Stomach smooth muscle (tissue), 2 donors: Measurements from ENCODE around the gene VPS37D.
"Not testable (repeated sequence)": the region's sequence is repeated elsewhere in the genome, so short reads cannot be mapped to it uniquely, and the experiment has no call there.

Experiments used
- H3K27ac ChIP-seq: one replicate; pipeline ENCODE4 v1.7.0; 2013; ENCODE audit warnings: mild to moderate bottlenecking, low read length, inconsistent platforms
- H3K27me3 ChIP-seq, 2 donors: one replicate each; pipeline ENCODE4 v1.7.0; 2013; ENCODE audit warnings: low read length in 2 of 2; ENCODE audit not compliant: insufficient read depth in 2 of 2, control insufficient read depth in 1 of 2
- H3K36me3 ChIP-seq, 2 donors: one replicate each; pipeline ENCODE4 v1.7.0; 2013; ENCODE audit warnings: low read length in 2 of 2; ENCODE audit not compliant: control insufficient read depth in 2 of 2, insufficient read depth in 2 of 2
- H3K4me1 ChIP-seq: one replicate; pipeline ENCODE4 v1.7.0; 2013; ENCODE audit warnings: low read length; ENCODE audit not compliant: control insufficient read depth, insufficient read depth
- H3K4me3 ChIP-seq, 2 donors: one replicate each; pipeline ENCODE4 v1.7.0; 2013; ENCODE audit warnings: low read length in 2 of 2
- H3K9ac ChIP-seq, 2 donors: one replicate each; pipeline ENCODE4 v1.7.0; 2013; ENCODE audit warnings: low read length in 2 of 2, mild to moderate bottlenecking in 1 of 2
- H3K9me3 ChIP-seq, 2 donors: one replicate each; pipeline ENCODE4 v1.7.0; 2013; ENCODE audit warnings: low read length in 2 of 2; ENCODE audit not compliant: control insufficient read depth in 2 of 2
- donor health status: healthy.
- donor health status: Pancreatic carcinoma.

VPS37D gene

GRCh38 chr7:73706126-73707044 is 38.8 kb downstream of the VPS37D start:
- Histone ChIP-seq H3K27me3 (no peaks in the 10 kb centered on the region), H3K4me3 (no peak overlapping the region), H3K27ac (no peak overlapping the region), H3K9me3 (no peaks in the 10 kb centered on the region), H3K9ac (no peak overlapping the region), H3K36me3 (peaks cover 5 to 9% of the 10 kb centered on the region in 2 donors), H3K4me1 (peaks cover 18% of the 10 kb centered on the region)

- Histone ChIP-seq H3K27ac (no peak overlapping the region), H3K4me1 (peaks cover 18% of the 10 kb centered on the region), H3K27me3 (no peaks in the 10 kb centered on the region), H3K9me3 (no peaks in the 10 kb centered on the region), H3K9ac (no peak overlapping the region), H3K36me3 (peaks cover 2 to 9% of the 10 kb centered on the region in 2 donors), H3K4me3 (no peak overlapping the region)
Observed at GRCh38 chr7:73707045-73707631, 39.5 kb downstream of the VPS37D start.

- Histone ChIP-seq H3K9ac (no peak overlapping the region), H3K27ac (no peak overlapping the region), H3K4me1 (peaks cover 13% of the 10 kb centered on the region), H3K4me3 (no peak overlapping the region), H3K27me3 (no peaks in the 10 kb centered on the region), H3K36me3 (peaks cover 0 to 6% of the 10 kb centered on the region in 2 donors), H3K9me3 (no peaks in the 10 kb centered on the region)
Observed at GRCh38 chr7:73708961-73709549, 41.4 kb downstream of the VPS37D start.

- Histone ChIP-seq H3K9me3 (no peaks in the 10 kb centered on the region), H3K27ac (no peak overlapping the region), H3K4me1 (peaks cover 24% of the 10 kb centered on the region), H3K4me3 (no peak overlapping the region), H3K36me3 (peaks cover 2 to 5% of the 10 kb centered on the region in 2 donors), H3K9ac (no peak overlapping the region), H3K27me3 (no peaks in the 10 kb centered on the region)
Observed at GRCh38 chr7:73712773-73713172, 45.1 kb downstream of the VPS37D start.

GRCh38 chr7:73713319-73713718 is 45.7 kb downstream of the VPS37D start:
- H3K4me1 ChIP-seq: peaks cover 30% of the 10 kb centered on the region
- not testable (repeated sequence) for H3K27ac ChIP-seq, H3K9ac ChIP-seq, H3K27me3 ChIP-seq, H3K9me3 ChIP-seq, H3K4me3 ChIP-seq, H3K36me3 ChIP-seq

- Histone ChIP-seq H3K27me3 (no peaks in the 10 kb centered on the region), H3K9ac (no peak overlapping the region), H3K36me3 (peaks cover 0 to 5% of the 10 kb centered on the region in 2 donors), H3K27ac (peak overlapping the region; percentile 69), H3K9me3 (no peaks in the 10 kb centered on the region), H3K4me1 (peaks cover 38% of the 10 kb centered on the region), H3K4me3 (peak overlapping the region in 1 of 2 donors; percentile 15)
Observed at GRCh38 chr7:73715648-73716317, 48.2 kb downstream of the VPS37D start.

GRCh38 chr7:73716318-73716890 is 48.8 kb downstream of the VPS37D start:
- Histone ChIP-seq H3K27ac (peak overlapping the region; percentile 69), H3K9ac (peak overlapping the region; percentile 29 to 58), H3K36me3 (peaks cover 0 to 5% of the 10 kb centered on the region in 2 donors), H3K4me1 (peaks cover 44% of the 10 kb centered on the region), H3K9me3 (no peaks in the 10 kb centered on the region), H3K27me3 (no peaks in the 10 kb centered on the region), H3K4me3 (peak overlapping the region; percentile 40 to 43)

- Histone ChIP-seq H3K4me3 (peak overlapping the region; percentile 43 to 80), H3K27ac (peak overlapping the region; percentile 69), H3K9ac (peak overlapping the region; percentile 51 to 58), H3K4me1 (peaks cover 49% of the 10 kb centered on the region), H3K27me3 (no peaks in the 10 kb centered on the region), H3K9me3 (no peaks in the 10 kb centered on the region), H3K36me3 (peaks cover 0 to 5% of the 10 kb centered on the region in 2 donors)
Observed at GRCh38 chr7:73717025-73717807, 49.6 kb downstream of the VPS37D start.

- peaks cover 49% of the 10 kb centered on the region for H3K4me1 ChIP-seq
Observed at GRCh38 chr7:73717991-73718405, 50.4 kb downstream of the VPS37D start.

More at GRCh38 chr7:73717991-73718405, 50.4 kb downstream of the VPS37D start:
- Histone ChIP-seq H3K27me3 (no peaks in the 10 kb centered on the region), H3K36me3 (peaks cover 0 to 5% of the 10 kb centered on the region in 2 donors), H3K9me3 (no peaks in the 10 kb centered on the region), H3K9ac (peak overlapping the region in 1 of 2 donors; percentile 75), H3K27ac (peak overlapping the region; percentile 67), H3K4me3 (peak overlapping the region; percentile 80)
